ENCODE data around the gene ELP2.
"Not testable (repeated sequence)": the region's sequence is repeated elsewhere in the genome, so short reads cannot be mapped to it uniquely, and the experiment has no call there.

Gene ELP2

GRCh38 chr18:36191286-36191685 lies 61.6 kb downstream of the ELP2 start:
- DNase-seq: no peak

- no peak for DNase-seq
These were observed 62.0 kb downstream of the ELP2 start for GRCh38 chr18:36191711-36192110.

GRCh38 chr18:36194600-36195315 lies 65.1 kb downstream of the ELP2 start:
- DNase-seq: no peak

GRCh38 chr18:36195427-36196122 lies 65.9 kb downstream of the ELP2 start:
- no peak for DNase-seq

GRCh38 chr18:36196238-36196995 lies 66.7 kb downstream of the ELP2 start:
- no peak for DNase-seq

- no peak for DNase-seq
These were observed 67.9 kb downstream of the ELP2 start for GRCh38 chr18:36197511-36198166.

- DNase-seq: no peak
These were observed 70.1 kb downstream of the ELP2 start for GRCh38 chr18:36199691-36200295.

GRCh38 chr18:36200354-36200771 lies 70.7 kb downstream of the ELP2 start:
- DNase-seq: no peak

GRCh38 chr18:36201765-36202164 lies 72.1 kb downstream of the ELP2 start:
- DNase-seq: no peak

- DNase-seq: no peak
These were observed 73.7 kb downstream of the ELP2 start for GRCh38 chr18:36203360-36203895.

- no peak for DNase-seq
These were observed 75.5 kb downstream of the ELP2 start for GRCh38 chr18:36205166-36205565.

- no peak for DNase-seq
These were observed 77.6 kb downstream of the ELP2 start for GRCh38 chr18:36207303-36207702.

- DNase-seq: not testable (repeated sequence)
These were observed 78.3 kb downstream of the ELP2 start for GRCh38 chr18:36207969-36208368.

GRCh38 chr18:36211612-36212065 lies 81.9 kb downstream of the ELP2 start:
- no peak for DNase-seq

- DNase-seq: no peak
These were observed 82.8 kb downstream of the ELP2 start for GRCh38 chr18:36212301-36213171.

- no peak for DNase-seq
These were observed 85.1 kb downstream of the ELP2 start for GRCh38 chr18:36214811-36215210.

GRCh38 chr18:36215577-36215976 lies 85.9 kb downstream of the ELP2 start:
- no peak for DNase-seq

- DNase-seq: no peak
These were observed 87.6 kb downstream of the ELP2 start for GRCh38 chr18:36217348-36217747.

GRCh38 chr18:36229188-36229587 lies 99.5 kb downstream of the ELP2 start:
- no peak for DNase-seq

Data from T-helper 1 cell (primary cell).